DND-41 (cell line): ENCODE measurements around the gene CHID1.

ENCODE experiments used
- ATAC-seq: fragments of 200-7000 bp; cut with Tn5 transposase; 3 replicates; pipeline ENCODE4 v1.9.1; 2021; ENCODE audit warnings: low read depth; ENCODE audit not compliant: insufficient read depth
- DNase-seq: peaks from one replicate; pipeline ENCODE4 v3.0.0-alpha.2; 2020
- H2AFZ ChIP-seq: 2 replicates; pipeline ENCODE4 v1.6.0; 2012; ENCODE audit warnings: low read depth, low read length
- H3K27ac ChIP-seq: 2 replicates; pipeline ENCODE4 v1.5.1; 2012; ENCODE audit warnings: low read length, inconsistent platforms
- H3K27me3 ChIP-seq: fragments of 200-600 bp; sonication (generic); 2 replicates; pipeline ENCODE4 v1.6.0; 2012; ENCODE audit warnings: low read length, mild to moderate bottlenecking, inconsistent platforms; ENCODE audit not compliant: insufficient read depth, poor library complexity
- H3K36me3 ChIP-seq: 2 replicates; pipeline ENCODE4 v1.5.1; 2012; ENCODE audit warnings: low read length, inconsistent platforms; ENCODE audit not compliant: insufficient read depth
- H3K4me1 ChIP-seq: 2 replicates; pipeline ENCODE4 v1.5.1; 2012; ENCODE audit warnings: mild to moderate bottlenecking, low read length; ENCODE audit not compliant: insufficient read depth
- H3K4me2 ChIP-seq: 2 replicates; pipeline ENCODE4 v1.6.0; 2012; ENCODE audit warnings: mild to moderate bottlenecking, moderate library complexity, low read length, inconsistent platforms; ENCODE audit not compliant: insufficient read depth
- H3K4me3 ChIP-seq, 2 experiments: fragments of 200-600 bp in 1 of 2; shearing (Covaris generic) in 1 of 2; 2 replicates each; pipeline ENCODE4 v1.5.1; 2012 to 2016; ENCODE audit warnings: inconsistent platforms in 2 of 2, low read length in 2 of 2, mild to moderate bottlenecking in 2 of 2, low read depth in 1 of 2, moderate library complexity in 1 of 2
- H3K79me2 ChIP-seq: 2 replicates; pipeline ENCODE4 v1.6.0; 2012; ENCODE audit warnings: low read length, inconsistent platforms; ENCODE audit not compliant: insufficient read depth
- H3K9ac ChIP-seq: 2 replicates; pipeline ENCODE4 v1.6.0; 2012; ENCODE audit warnings: low read depth, mild to moderate bottlenecking, inconsistent platforms, low read length, moderate library complexity
- H3K9me3 ChIP-seq: 2 replicates; pipeline ENCODE4 v1.5.1; 2012; ENCODE audit warnings: low read length, moderate library complexity, mild to moderate bottlenecking, inconsistent platforms; ENCODE audit not compliant: insufficient read depth, severe bottlenecking
- H4K20me1 ChIP-seq: 2 replicates; pipeline ENCODE4 v1.6.0; 2012; ENCODE audit warnings: low read length; ENCODE audit not compliant: insufficient read depth
- CTCF ChIP-seq: IDR thresholded peaks from 2 replicates; pipeline ENCODE4 v1.5.1; 2012; ENCODE audit warnings: borderline replicate concordance, low read length, moderate library complexity, mild to moderate bottlenecking; ENCODE audit not compliant: poor library complexity, severe bottlenecking; ENCODE audit errors: extremely low read depth
- EZH2 ChIP-seq: IDR thresholded peaks from 3 replicates; pipeline ENCODE4 v1.6.1; 2012; ENCODE audit warnings: borderline replicate concordance, low read depth, mild to moderate bottlenecking, moderate library complexity, low read length, inconsistent platforms; ENCODE audit not compliant: severe bottlenecking

The CHID1 gene

GRCh38 chr11:821512-822371 lies 88.9 kb downstream of the CHID1 start:
- no peak overlapping the region for H3K4me3 ChIP-seq
- H3K4me1 ChIP-seq = peaks cover 36% of the 10 kb centered on the region
- H3K9me3 ChIP-seq = no peaks in the 10 kb centered on the region
- H3K4me2 ChIP-seq = peak overlapping the region; percentile 100
- H3K9ac ChIP-seq = no peak overlapping the region; the same call in 1 of the 2 replicates
- no peak for TF ChIP-seq EZH2
- no peak for TF ChIP-seq CTCF
- H2AFZ ChIP-seq = no peak overlapping the region
- H4K20me1 ChIP-seq = peaks cover 32% of the 10 kb centered on the region
- H3K27ac ChIP-seq = no peak overlapping the region
- no peak for ATAC-seq
- DNase-seq = no peak
- peaks cover 39% of the 10 kb centered on the region for H3K36me3 ChIP-seq
- peaks cover 9% of the 10 kb centered on the region for H3K27me3 ChIP-seq
- peaks cover 23% of the 10 kb centered on the region for H3K79me2 ChIP-seq

GRCh38 chr11:820655-821511 lies 89.7 kb downstream of the CHID1 start:
- ATAC-seq (no peak), DNase-seq (no peak)
- Histone ChIP-seq H3K9ac (peak overlapping the region; percentile 92), H2AFZ (no peak overlapping the region), H3K4me1 (peaks cover 27% of the 10 kb centered on the region), H3K36me3 (peaks cover 39% of the 10 kb centered on the region), H3K27ac (no peak overlapping the region; the same call in 1 of the 2 replicates), H3K27me3 (peaks cover 2% of the 10 kb centered on the region), H3K79me2 (peaks cover 23% of the 10 kb centered on the region), H3K9me3 (no peaks in the 10 kb centered on the region), H3K4me2 (peak overlapping the region; percentile 100), H3K4me3 (peak overlapping the region; percentile 74 to 87; a peak in 3 of 4 replicates), H4K20me1 (peaks cover 37% of the 10 kb centered on the region)
- no peak for TF ChIP-seq CTCF
- TF ChIP-seq EZH2 = no peak

GRCh38 chr11:819943-820649 lies 90.5 kb downstream of the CHID1 start:
- TF ChIP-seq CTCF (no peak), EZH2 (no peak)
- peak overlapping the region; percentile 74 to 87 for H3K4me3 ChIP-seq
- peak; percentile 92 for DNase-seq
- ATAC-seq = peak; percentile 74
- H3K27me3 ChIP-seq = no peaks in the 10 kb centered on the region
- peaks cover 26% of the 10 kb centered on the region for H3K4me1 ChIP-seq
- H3K27ac ChIP-seq = peak overlapping the region; percentile 76
- H3K79me2 ChIP-seq = peaks cover 23% of the 10 kb centered on the region
- peak overlapping the region; percentile 92 for H3K9ac ChIP-seq
- peaks cover 32% of the 10 kb centered on the region for H4K20me1 ChIP-seq
- H3K4me2 ChIP-seq = peak overlapping the region; percentile 100
- peak overlapping the region; percentile 58 for H2AFZ ChIP-seq
- no peaks in the 10 kb centered on the region for H3K9me3 ChIP-seq
- H3K36me3 ChIP-seq = peaks cover 34% of the 10 kb centered on the region
